Tibial nerve (tissue), 4 donors: ENCODE results near the gene SRSF1.

ENCODE experiments used
- CTCF ChIP-seq, 5 experiments: fragments of 200-600 bp in 3 of 5; fragments of 450-650 bp in 2 of 5; sonication (generic) in 3 of 5; IDR thresholded peaks; one replicate each; pipeline ENCODE4 v1.5.1; 2016 to 2019; ENCODE audit warnings: antibody characterized with exemption in 5 of 5, mild to moderate bottlenecking in 3 of 5, moderate library complexity in 2 of 5
- EP300 ChIP-seq, 2 donors: sonication (generic); formaldehyde crosslinking; IDR thresholded peaks; one replicate each; pipeline ENCODE4 v1.6.1; 2017; ENCODE audit warnings: antibody characterized with exemption in 2 of 2, mild to moderate bottlenecking in 1 of 2
- POLR2A ChIP-seq, 2 donors: fragments of 450-650 bp; IDR thresholded peaks; one replicate each; pipeline ENCODE4 v1.6.1; 2017; ENCODE audit warnings: antibody characterized with exemption in 2 of 2, mild to moderate bottlenecking in 2 of 2, moderate library complexity in 2 of 2

DNA sequence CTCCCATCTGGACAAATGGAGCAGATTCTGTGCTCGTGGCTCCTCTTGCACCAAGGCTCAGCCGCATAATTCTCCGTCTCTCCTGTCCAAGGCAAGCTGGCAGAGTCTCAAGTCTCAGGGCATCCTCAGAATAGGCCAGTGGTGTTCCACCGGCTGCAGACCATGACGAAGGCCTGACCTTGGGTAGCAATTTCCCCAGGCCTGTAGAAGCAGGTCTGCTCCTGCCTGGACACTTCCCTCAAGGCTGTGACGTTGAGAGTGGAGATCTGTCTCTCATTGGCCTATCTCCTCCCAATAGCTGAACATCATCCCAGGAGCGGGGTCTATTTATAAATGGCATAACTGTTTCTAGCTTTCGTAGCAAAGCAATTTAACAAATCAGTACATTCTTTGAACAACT lies 33.3 kb upstream of the SRSF1 start:
- no peak for TF ChIP-seq POLR2A (IDR thresholded peaks at IDR 0.05)
- TF ChIP-seq CTCF (IDR thresholded peaks at IDR 0.05) = no peak
- no peak for TF ChIP-seq EP300 (IDR thresholded peaks at IDR 0.05)
